Measurements from ENCODE around the gene LRRC45.

Gene LRRC45

DNA sequence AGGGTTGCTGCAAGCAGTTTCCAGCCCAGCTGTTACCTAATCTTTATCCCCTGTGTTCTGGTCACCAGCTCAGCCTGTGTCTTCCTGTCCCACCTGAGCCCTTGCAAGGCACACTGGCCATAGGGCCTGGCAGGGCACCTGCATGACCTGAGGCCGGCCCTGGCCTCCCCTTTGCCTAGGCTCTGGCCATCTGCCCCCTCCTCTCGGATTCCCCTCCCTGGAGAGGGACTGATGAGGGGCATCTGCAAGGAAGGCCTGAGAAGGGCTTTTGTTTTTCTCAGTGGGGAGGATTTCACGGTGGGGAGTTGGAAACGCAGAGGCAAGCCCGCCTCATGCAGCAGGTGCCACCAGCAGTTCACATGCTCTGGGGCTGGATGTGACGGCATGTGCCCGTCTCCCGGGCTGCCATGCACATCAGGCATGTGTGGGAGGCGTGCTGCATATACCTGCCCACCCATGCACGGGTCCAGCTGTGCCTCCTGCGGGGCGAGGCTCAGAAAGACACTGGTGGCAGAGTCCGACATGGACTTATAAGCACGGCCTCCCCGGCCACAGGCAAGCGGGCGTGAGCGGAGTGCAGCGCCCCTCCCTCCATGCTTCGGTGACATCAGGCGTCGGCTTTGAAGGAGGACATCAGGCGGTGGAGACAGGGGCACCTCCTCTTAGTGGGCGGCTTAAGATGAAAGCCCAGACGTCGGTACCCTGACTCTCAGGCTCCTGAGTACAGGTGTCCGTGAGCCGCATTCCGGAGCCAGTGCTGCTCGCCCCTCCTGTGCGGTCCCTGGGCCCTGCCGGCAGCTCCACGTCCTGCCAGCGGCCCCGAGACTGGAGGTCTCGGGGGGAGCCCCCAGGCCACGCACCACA lies 29.1 kb upstream of the LRRC45 start:
- no peak for DNase-seq (ENCODE audit: low read depth)

DNA sequence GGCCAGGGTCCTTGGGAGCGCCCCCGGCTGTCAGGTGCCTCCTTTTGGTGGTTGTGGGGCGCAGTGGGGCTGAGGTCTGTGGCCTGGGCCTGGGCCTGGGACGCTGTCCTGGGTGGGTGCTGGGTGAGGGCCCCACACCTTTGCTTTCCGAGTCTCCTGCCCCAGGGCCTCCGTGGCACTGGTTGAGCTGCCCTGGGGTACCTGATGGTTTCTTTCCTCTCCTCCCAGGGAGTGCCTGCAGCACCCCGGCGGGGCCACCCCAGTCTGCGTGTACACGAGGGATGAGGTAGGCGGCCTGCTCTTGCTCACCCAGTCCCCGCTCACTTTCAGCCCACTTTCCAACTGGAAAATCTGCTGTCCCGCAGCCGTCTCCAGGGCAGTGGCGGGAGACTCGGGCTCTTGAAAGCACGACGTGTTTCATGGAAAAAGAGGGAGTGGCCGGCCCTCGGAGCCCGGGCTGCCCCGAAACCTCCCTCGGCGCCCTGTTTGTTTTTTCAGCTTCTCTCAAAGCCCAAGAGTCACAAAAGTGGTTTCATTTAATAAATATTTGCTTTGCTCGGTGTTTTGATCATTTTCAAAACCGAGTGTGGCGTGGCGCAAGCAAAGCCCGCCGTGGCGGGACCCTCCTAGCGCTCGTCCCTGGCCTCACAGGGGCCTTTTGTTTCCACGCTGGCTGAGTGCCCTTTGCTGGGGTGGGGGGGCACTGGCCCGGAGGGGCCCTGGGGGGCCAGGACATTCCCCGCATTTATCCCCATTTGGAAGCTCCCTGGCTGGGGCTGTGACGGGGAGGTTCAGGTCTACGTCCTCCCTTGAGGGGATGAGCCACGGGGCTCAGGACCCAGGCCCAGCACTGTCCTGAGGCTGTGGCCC lies 28.3 kb upstream of the LRRC45 start:
- no peak for DNase-seq (ENCODE audit: low read depth)

DNA sequence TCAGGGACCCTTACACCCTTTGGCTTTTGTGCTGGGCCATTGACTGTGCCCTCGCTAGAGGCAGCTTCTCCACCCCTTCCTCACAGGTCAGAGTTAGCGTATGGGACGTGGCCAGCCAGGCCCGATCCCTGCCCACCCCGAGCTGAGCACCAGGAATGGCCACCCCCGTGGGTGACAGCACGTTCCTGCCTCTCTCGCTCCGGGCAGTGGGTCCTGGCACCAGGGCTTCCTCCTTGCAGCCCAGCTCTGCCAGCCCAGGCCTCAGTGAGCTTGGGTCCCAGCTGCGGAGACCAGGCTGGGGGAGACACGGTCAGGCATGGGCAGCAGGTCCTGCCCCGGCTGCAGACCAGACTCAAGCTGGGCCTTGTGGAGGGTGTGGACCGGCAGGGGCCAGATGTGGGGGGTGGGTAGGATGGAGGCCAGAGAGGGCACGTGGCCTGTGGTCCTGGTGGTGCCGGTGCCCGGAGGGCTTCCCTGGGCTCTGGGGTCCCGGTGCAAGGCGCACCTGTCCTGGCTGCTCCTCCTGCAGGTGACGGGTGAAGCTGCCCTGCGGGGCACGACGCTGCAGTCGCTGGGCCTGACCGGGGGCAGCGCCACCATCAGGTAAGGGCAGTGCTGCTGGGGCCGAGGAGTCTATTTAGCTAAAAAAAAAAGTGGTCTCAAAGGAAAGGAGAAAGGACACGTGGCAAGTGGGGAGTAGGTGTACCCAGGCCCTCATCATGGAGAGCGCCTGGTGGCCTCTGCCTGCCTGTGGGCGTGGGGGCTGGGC lies 27.5 kb upstream of the LRRC45 start:
- DNase-seq (ENCODE audit: low read depth): no peak

DNA sequence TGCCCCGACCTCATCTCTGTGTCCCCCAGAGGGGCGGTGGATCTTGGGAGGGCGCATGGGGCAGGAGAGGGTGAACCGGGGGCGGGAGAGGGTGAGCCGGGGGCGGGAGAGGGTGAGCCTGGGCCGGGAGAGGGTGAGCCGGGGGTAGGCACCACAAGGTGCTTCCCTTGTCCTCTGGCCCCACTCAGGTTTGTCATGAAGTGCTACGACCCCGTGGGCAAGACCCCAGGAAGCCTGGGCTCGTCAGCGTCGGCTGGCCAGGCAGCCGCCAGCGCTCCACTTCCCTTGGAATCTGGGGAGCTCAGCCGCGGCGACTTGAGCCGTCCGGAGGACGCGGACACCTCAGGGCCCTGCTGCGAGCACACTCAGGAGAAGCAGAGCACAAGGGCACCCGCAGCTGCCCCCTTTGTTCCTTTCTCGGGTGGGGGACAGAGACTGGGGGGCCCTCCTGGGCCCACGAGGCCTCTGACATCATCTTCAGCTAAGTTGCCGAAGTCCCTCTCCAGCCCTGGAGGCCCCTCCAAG lies 26.8 kb upstream of the LRRC45 start:
- no peak for DNase-seq (ENCODE audit: low read depth)

DNA sequence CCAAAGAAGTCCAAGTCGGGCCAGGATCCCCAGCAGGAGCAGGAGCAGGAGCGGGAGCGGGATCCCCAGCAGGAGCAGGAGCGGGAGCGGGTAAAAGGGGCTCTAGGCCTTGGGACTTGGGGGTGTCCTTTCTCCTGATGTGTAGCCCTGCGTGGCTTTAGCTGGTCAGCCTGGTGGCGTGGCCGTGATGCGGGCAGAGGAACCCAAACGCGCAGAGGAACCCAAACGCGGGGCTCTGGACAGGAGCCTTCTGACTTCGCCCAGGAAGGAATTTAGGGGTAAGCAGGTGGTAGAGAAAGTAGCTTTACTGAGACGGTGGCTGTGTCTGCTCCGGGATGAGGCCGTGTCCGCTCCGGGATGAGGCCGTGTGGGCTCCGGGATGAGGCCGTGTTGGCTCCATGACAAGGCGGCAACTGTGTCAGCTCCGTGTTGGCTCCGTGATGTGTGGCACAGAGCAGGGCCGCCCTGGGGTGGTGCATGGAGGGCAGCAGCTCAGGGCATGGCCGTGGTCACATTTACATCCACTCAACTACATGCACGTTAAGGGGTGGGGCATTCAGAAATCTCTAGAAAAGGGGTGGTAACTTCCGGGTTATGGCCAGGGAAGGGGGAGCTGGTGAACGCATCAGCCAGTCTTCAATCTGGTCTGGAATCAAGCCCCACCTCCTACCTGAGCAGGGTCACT lies 26.2 kb upstream of the LRRC45 start:
- no peak for DNase-seq (ENCODE audit: low read depth)

DNA sequence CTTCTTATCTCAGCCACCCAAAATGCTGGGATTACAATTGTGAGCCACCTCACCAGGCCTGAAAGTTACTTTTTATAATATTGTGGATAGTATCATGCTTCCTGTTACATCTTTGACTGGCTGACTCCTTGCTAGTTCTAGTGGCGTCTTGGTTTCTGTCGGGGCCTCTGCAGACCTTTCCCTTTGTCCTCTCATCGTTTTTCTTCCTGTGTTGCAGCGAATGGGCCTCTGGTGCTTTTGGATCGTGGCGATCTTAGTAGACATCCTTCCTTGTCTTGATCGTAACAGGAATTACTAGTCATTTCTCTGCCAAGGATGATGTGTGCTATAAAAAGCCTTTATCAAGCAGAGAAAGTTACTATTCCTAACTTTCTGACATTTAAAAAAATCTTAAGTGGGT lies 24.9 kb upstream of the LRRC45 start:
- no peak for DNase-seq (ENCODE audit: low read depth)

DNA sequence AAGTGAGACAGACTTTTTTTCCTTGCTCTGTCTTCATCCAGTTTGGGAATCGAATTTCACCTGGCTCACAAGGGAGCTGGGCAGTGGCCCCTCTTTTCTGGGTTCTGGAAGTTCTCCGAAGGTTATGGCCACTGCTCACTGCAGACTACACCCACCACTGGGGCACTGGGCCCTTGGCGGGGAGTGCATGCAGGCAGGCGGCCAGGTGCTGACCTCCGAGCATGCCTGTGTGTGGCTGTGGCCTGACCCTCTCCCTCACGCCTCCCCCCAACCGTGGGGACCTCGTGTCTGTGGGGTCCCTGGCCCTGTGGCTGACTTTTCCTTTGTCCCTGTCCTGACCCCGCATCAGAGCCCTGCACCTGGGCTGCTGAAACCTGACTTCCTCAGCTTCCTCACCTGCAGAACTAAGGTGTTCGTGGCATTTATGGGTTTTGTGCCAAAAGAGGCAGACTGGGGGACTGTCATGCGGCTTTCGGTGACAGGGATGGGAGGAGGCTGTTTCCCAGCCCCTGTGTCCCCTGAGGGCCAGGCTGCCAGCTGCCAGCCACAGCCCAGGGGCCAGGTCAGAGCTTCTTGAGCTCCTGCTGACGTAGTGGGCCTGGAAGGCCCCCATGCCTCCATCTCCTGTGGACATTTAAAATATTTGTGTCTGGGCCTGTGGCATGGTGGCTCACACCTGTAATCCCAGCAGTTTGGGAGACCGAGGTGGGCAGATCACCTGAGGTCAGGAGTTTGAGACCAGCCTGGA lies 24.2 kb upstream of the LRRC45 start:
- DNase-seq (ENCODE audit: low read depth): no peak

DNA sequence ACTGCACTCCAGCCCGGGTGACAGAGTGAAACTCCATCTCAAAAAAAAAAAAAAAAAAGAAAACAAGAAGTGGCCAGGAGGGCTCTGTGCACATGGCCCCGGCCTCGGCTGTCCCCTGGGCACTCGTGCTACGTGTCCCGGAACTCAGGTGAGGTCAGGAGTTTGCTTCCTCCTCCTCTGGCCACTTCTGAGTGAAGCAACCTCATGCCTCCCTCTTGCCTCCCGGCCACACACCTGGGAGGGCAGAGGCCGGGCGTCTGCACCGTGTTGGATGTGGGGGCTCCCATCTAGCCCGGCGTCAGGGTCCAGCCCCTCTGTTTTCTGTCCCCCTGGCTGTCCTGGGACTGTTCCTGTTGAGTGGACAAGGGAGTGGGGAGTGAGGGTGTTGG lies 23.5 kb upstream of the LRRC45 start:
- DNase-seq (ENCODE audit: low read depth): no peak

DNA sequence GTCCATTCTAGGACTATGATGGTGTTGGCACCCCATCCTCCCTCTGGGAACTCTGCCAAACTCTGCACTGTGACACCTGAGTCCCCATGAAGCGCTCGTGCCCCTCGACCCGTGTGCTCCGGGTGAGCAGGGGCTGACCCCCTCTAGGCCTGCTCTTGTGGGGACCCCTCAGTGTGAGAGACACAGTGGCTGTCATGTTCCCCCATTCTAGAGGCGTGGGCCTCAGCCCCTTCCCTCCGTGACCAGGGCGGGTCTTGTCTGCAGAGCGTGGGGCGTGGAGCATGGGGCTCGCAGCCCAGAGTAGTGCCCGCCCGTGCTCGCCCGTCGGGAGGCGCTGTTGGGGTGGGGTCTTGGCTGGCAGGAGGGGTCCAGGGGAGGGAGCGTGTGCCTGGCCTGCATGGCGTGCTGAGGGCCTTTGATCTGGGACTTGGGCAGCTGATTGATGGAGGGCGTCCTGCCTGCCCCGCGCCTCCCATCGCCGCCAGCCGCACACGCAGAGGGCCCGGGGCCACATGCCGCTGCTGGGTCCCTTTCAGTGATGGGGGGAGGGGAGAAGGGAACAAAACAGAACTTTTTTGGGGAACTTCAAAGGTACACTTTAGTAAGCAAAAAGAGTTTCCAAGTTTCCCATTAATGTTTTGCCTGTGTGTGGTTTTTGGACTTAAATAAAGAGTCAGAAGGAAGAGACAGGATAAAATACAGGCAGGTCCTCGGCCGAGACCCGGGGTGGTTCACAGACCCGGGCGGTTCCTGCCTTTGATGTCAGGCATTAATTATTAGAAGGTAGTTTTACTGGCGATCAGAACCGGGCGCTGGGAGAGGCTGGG lies 22.9 kb upstream of the LRRC45 start:
- no peak for DNase-seq (ENCODE audit: low read depth)

DNA sequence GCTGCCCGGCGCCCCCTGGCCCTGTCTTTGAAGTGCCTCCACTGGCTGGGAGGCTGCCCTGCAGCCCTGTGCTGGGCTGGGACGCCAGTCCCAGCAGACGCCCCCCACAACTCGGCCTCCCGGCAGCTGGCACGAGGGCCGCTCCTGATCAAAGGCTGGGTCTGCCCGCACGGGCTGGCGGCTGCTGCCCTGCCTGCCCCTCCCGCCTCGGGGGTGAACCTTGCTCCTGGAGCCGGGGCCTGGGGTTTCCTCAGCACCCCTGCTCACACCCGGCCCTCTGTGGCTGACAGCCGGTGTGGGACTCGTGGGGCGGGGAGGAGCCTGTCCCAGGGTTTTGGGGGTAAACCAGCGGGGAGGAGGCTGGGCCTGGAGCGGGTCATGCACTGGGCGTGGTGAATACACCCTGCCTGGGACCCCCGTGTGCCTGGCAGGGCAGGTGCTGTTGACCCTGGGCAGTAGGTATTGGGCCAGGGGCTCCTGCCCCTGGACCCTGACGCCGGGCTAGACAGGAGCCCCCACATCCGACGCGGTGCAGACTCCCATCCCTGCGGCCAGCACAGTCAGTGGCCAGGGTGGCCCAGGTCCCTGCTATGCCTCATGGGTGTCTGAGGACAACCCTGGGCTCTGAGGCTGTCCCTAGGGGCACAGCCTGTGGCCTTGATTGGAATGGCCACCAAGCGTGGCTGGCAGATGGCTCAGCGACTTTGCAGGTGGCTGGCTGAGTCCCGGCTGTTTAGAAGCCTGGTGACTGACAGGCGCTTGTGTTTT lies 22.1 kb upstream of the LRRC45 start:
- no peak for DNase-seq (ENCODE audit: low read depth)

DNA sequence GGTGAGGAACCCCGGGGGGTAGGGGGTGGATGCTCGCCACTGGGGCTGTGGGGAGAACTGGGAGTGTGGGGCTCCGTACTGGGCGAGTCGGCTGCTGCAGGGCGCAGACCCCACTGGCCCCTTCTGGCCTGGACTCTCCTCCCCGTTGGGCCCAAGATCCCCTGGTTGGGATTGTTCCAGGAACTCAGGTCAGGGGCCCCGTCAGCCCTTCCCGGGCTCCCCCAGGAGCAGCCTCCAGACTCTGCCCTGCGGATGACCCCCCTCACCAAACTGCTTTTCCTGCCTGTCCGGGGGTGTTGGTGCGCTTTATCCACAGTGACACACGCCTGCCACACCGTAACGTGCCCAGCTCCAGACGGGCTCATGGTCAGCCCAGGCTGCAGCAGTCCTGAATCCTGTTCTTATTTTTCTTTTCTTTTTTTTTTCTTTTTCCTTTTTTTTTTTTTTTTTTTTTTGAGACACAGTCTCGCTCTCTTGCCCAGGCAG lies 21.5 kb upstream of the LRRC45 start:
- DNase-seq (ENCODE audit: low read depth): no peak

DNA sequence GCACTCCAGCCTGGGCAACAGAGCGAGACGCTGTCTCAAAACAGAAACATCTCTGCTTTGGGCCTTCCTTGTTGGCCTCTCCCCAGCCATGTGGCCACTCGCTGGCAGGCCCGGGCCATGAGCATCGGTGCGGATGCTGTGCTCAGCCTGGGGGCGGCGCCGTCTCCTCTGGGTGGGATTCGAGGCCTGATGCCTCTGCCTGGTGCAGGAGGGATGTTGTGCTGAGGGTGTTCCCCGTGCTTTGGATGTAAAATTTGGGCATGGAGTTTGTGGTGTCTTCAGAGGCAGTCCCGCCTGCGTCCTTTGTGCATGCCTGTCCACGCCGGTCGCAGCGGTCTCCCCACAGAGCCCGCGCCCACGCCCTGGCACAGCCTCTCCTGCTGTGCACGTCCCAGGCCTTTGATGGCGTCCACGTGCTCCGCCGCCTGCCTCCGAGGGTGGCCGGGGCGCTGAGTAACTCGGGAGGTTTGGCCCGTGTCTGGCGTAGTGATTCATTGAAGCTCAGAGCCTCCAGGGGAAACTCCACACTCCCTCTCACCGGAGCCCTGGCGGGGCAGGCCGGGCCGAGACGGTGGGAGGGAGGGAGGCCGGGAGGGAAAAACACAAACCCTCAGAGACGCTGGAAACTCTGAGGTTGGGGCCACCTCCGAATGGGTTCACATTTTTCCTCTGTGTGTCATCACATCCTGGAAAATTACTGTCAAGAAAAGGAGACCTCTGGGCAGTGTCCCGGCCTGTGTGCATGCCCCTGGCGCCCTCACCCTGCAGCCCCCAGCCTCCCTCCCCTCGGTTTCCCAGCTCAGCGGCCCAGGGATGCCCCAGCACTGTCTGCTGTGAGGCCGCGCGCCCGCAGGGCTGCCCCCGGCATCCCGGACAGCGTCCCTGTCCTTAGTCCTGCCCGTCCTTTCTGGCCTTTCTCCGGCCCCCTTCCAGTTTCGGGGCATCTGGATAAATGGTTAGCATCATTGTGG lies 19.4 kb upstream of the LRRC45 start:
- no peak for DNase-seq (ENCODE audit: low read depth)

DNA sequence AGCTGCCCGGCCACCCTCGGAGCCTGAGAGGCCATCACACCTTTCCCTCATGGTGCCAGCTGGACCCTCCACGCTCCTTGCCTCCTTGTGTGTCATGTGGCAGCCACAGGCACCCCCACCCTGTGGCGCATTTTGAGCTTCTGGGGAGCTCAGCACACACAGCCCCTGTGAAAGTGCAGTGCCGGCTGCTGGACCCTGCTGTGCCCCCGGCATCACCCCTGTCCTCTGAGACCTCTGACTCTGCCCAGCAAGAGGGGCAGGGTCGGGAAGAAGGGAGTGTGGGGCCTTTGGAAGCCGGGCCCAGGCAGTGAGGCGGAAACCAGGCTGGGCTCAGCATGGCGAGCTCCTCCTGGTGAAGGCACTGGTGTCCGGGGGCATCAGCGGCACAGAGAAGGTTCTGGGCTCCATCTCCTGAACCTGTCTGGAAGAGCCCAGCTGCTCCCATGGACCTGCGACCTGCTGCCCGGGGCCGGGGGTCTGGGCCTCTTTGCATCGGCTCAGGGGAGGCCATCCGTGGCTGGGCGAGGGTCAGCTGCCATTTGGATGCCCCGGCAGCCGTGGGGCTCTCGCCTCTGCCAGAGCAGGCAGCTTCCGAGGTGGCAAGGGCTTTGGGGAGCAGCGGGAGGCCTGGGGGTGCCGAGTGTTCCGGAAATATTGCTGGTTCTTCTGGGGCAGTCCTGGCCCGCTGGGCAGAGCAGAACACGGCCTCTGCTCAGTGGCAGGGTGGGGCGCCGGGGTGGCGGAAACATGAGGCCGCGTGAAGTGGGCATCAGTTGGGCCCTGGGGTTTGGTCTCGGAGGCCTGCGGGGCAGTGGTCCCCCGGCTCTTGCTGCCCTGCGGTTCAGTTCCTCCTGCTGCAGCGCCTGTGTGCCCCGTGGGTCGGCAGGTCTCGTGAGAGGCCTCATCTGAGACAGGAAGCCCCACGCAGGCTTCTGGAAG lies 18.3 kb upstream of the LRRC45 start:
- no peak for DNase-seq (ENCODE audit: low read depth)

DNA sequence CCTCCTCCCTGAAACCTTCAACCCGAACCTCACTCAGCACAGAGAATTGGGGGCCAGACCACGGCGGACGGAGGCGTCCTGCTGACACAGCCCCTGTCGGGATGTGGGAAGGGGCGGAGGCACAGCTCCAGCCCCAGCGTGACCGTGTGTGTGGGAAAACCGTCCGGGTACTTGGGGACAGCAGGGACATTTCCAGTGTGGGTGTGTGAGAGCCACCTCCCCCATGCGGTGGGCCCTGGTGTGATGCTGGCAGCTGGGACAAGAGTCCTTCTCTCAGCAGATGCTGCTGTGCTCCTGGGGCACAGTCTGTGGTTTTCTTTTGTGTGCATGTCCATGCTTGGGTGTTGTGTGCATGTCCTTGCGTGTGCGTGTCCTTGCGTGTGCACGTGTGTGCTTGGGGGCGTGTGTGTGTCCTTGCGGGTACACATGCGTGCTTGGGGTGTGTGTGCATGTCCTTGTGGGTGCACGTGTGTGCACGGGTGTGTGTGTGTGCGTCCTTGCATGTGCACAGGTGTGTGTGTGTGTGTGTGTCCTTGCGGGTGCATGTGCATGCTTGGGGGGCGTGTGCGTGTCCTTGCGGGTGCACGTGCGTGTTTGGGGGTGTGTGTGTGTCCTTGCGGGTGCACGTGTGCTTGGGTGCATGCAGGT lies 17.3 kb upstream of the LRRC45 start:
- DNase-seq (ENCODE audit: low read depth): no peak

DNA sequence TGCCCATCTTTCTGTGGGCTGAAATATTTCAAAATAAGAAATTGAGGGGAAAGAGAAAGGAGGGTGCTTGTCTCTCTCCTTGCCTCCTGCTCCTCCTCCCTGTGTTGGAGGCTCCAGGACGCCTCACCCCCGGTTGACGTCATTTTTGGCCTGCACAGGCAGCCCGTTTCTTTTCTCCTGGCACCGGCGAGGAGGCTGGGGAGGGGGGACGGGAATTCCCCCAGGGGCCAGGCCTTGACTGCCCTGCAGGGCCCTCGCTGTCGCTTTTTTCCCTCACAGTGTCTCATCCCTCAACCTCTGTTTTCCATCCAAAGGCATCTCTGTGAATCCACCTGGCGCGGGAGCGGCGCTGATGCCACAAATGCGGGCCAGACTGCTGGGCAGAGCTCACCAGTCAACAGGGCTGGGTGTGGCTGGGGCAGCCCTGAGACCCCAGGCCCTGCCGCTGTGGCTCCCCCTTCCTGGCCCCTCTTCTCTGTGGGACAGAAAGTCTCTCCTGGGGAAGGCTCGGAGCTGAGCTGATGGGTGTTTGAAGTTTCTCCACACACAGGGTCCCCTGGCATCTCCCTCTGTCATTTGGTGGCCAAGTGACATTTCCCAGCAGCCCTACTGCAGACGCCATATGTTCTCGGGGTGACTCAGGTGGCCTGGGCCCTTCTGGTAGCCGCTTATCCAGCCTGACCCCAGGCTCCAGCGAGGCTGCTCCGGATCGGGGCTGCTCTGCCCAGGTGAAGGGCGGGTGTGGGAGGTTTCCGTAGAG lies 16.5 kb upstream of the LRRC45 start:
- no peak for DNase-seq (ENCODE audit: low read depth)

DNA sequence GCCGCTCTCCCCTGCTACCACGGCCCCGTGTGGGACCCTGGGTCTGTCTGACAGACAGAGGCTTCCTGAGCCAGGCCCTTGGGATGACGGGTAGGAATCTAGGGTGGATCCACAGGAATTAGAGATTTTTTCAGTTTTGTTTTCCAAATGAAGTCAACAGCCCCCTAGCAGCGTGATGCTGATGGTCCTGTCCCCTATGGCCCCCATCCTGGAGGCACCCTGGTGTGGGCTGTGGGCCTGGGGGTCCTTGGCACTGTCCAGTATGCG lies 15.9 kb upstream of the LRRC45 start:
- DNase-seq (ENCODE audit: low read depth): no peak

All from activated T-cell treated with anti-CD3 and anti-CD28 coated beads for 48 hours (primary cell).